IMR-90 (cell line): Measurements from ENCODE around the gene LYPD5. TPM values are rescaled to one million over a fixed set of nuclear protein-coding genes. Genes with fewer than 3 reads are reported as not detected.

Experiments used
- ATAC-seq: fragments of 200-7000 bp; cut with Tn5 transposase; 2 replicates; pipeline ENCODE4 v1.9.1; 2020; ENCODE audit warnings: low read depth, mild to moderate bottlenecking, moderate library complexity
- BruUV-seq: library from RNA; stranded (reverse); fragments of 400-500 nt; replicated peaks from 2 replicates; lab custom pipeline; 2021; lab: Mats Ljungman, UMichigan
- CTCF ChIA-PET: fragments of 300-600 bp; formaldehyde crosslinking; extraction: SDS; loops from one replicate; lab custom pipeline; 2021; ENCODE audit warnings: antibody characterized with exemption; lab: Yijun Ruan, JAX
- POLR2A ChIA-PET: fragments of 300-600 bp; sonication (Branson Sonifier 250); formaldehyde crosslinking; loops from one replicate; lab custom pipeline; 2022; ENCODE audit warnings: antibody characterized with exemption; ENCODE audit not compliant: unreplicated experiment; lab: Charles Lee
- DNase-seq: peaks from one replicate; pipeline ENCODE4 v3.0.0; 2013
- H2AFZ ChIP-seq: replicated peaks from 2 replicates; pipeline ENCODE3; 2013; ENCODE audit warnings: low read length, mild to moderate bottlenecking; ENCODE audit not compliant: poor library complexity
- H2AK5ac ChIP-seq: 2 replicates; pipeline ENCODE4 v1.6.1; 2013; ENCODE audit warnings: low read depth, low read length, inconsistent platforms
- H2AK9ac ChIP-seq: replicated peaks from 2 replicates; pipeline ENCODE3; 2013; ENCODE audit warnings: mild to moderate bottlenecking, low read depth, low read length, moderate library complexity; ENCODE audit not compliant: poor library complexity
- H2BK120ac ChIP-seq: 2 replicates; pipeline ENCODE4 v1.6.1; 2013; ENCODE audit warnings: low read depth, low read length, inconsistent platforms
- H2BK15ac ChIP-seq: 3 replicates; pipeline ENCODE4 v1.6.1; 2013; ENCODE audit warnings: low read depth, low read length, inconsistent platforms
- H2BK20ac ChIP-seq: 2 replicates; pipeline ENCODE4 v1.6.1; 2013; ENCODE audit warnings: low read depth, mild to moderate bottlenecking, inconsistent platforms, low read length, moderate library complexity
- H2BK5ac ChIP-seq: 2 replicates; pipeline ENCODE4 v1.6.1; 2013; ENCODE audit warnings: mild to moderate bottlenecking, low read depth, low read length, inconsistent platforms; ENCODE audit not compliant: poor library complexity, severe bottlenecking
- H3K14ac ChIP-seq: replicated peaks from 2 replicates; pipeline ENCODE4 v1.6.1; 2013; ENCODE audit warnings: low read depth, low read length, inconsistent platforms
- H3K18ac ChIP-seq: 2 replicates; pipeline ENCODE4 v1.6.1; 2013; ENCODE audit warnings: low read depth, low read length, control low read depth
- H3K23ac ChIP-seq: 2 replicates; pipeline ENCODE4 v1.6.1; 2013; ENCODE audit warnings: low read depth, low read length, inconsistent platforms
- H3K27ac ChIP-seq: 2 replicates; pipeline ENCODE4 v1.5.1; 2013; ENCODE audit warnings: mild to moderate bottlenecking, control low read depth, low read length; ENCODE audit not compliant: insufficient read depth
- H3K27me3 ChIP-seq: 2 replicates; pipeline ENCODE4 v1.6.1; 2013; ENCODE audit warnings: low read length; ENCODE audit not compliant: control insufficient read depth, insufficient read depth
- H3K36me3 ChIP-seq: 2 replicates; pipeline ENCODE4 v1.6.1; 2013; ENCODE audit warnings: low read length, mixed read lengths; ENCODE audit not compliant: control insufficient read depth, insufficient read depth
- H3K4ac ChIP-seq: 2 replicates; pipeline ENCODE4 v1.6.1; 2013; ENCODE audit warnings: low read depth, low read length, inconsistent platforms
- H3K4me1 ChIP-seq: 2 replicates; pipeline ENCODE4 v1.6.1; 2013; ENCODE audit warnings: low read length, mixed read lengths; ENCODE audit not compliant: control insufficient read depth, insufficient read depth
- H3K4me2 ChIP-seq: 2 replicates; pipeline ENCODE4 v1.6.1; 2013; ENCODE audit warnings: low read depth, mild to moderate bottlenecking, control low read depth, low read length, moderate library complexity
- H3K4me3 ChIP-seq: 2 replicates; pipeline ENCODE4 v1.5.1; 2013; ENCODE audit warnings: low read depth, mild to moderate bottlenecking, control low read depth, low read length, moderate library complexity; ENCODE audit not compliant: insufficient read depth
- H3K56ac ChIP-seq: 2 replicates; pipeline ENCODE4 v1.6.1; 2013; ENCODE audit warnings: low read length, inconsistent platforms; ENCODE audit not compliant: insufficient read depth; ENCODE audit errors: extremely low read depth
- H3K79me1 ChIP-seq, 2 experiments: 2 replicates each; pipeline ENCODE4 v1.6.1; 2013; ENCODE audit warnings: low read length in 2 of 2, inconsistent platforms in 1 of 2, low read depth in 1 of 2
- H3K9ac ChIP-seq: 2 replicates; pipeline ENCODE4 v1.6.1; 2013; ENCODE audit warnings: low read depth, low read length, control low read depth
- H3K9me1 ChIP-seq: 2 replicates; pipeline ENCODE4 v1.6.1; 2013; ENCODE audit warnings: low read length, inconsistent platforms; ENCODE audit not compliant: insufficient read depth
- H3K9me3 ChIP-seq: 2 replicates; pipeline ENCODE4 v1.6.1; 2013; ENCODE audit warnings: low read length; ENCODE audit not compliant: control insufficient read depth, insufficient read depth
- H4K20me1 ChIP-seq: 2 replicates; pipeline ENCODE4 v1.6.1; 2013; ENCODE audit warnings: low read length, inconsistent platforms; ENCODE audit not compliant: insufficient read depth
- H4K5ac ChIP-seq: 2 replicates; pipeline ENCODE4 v1.6.1; 2013; ENCODE audit warnings: mild to moderate bottlenecking, low read depth, low read length, control low read depth
- H4K8ac ChIP-seq, 2 experiments: 2 replicates each; pipeline ENCODE4 v1.6.1; 2013; ENCODE audit warnings: low read depth in 2 of 2, low read length in 2 of 2, control low read depth in 1 of 2, inconsistent platforms in 1 of 2
- H4K91ac ChIP-seq: 2 replicates; pipeline ENCODE4 v1.6.1; 2013; ENCODE audit warnings: low read depth, low read length, inconsistent platforms; ENCODE audit not compliant: insufficient read depth
- MAFK ChIP-seq: IDR thresholded peaks from 2 replicates; pipeline ENCODE4 v1.6.1; 2012; ENCODE audit warnings: low read depth, low read length, improper control_type of control experiment
- MAZ ChIP-seq: IDR thresholded peaks from 2 replicates; pipeline ENCODE4 v1.6.1; 2012; ENCODE audit warnings: low read depth, mild to moderate bottlenecking, low read length, improper control_type of control experiment, moderate library complexity, borderline replicate concordance
- NFE2L2 ChIP-seq: fragments of 150-350 bp; IDR thresholded peaks from 2 replicates; pipeline ENCODE4 v1.6.1; 2016; ENCODE audit warnings: low read depth, mild to moderate bottlenecking, low read length
- USF2 ChIP-seq: fragments of 150-350 bp; IDR thresholded peaks from 2 replicates; pipeline ENCODE4 v1.6.1; 2017; ENCODE audit warnings: mild to moderate bottlenecking, antibody characterized with exemption, low read length, low read depth
- WGBS, 2 experiments: methylation state at CpG; one replicate each; pipeline versions ENCODE4 v1.1.5 to v1.1.7; 2013; ENCODE audit warnings: missing lambda C conversion rate in 2 of 2; ENCODE audit not compliant: insufficient read length in 1 of 2; ENCODE audit errors: extremely low coverage in 2 of 2; 5-methylcytosine and 5-hydroxymethylcytosine counted together
- dilution Hi-C: fragments of 300-500 bp; cut with HindIII; formaldehyde crosslinking; loops from one replicate; pipeline ENCODE4 v1.14.3; 2018; ENCODE audit warnings: low sequenced_read_pairs; ENCODE audit not compliant: unreplicated experiment
- in situ Hi-C: fragments of 300-500 bp; cut with MboI; formaldehyde crosslinking; loops from 3 replicates; pipeline ENCODE4 v1.14.3; 2019; ENCODE audit warnings: low sequenced_read_pairs, inconsistent platforms, mixed read lengths
- intact Hi-C: fragments of 100-400 bp; cut with micrococcal nuclease; formaldehyde crosslinking; loops from 2 replicates; pipeline ENCODE4 v1.10.0; 2022
- polyA plus RNA-seq, 3 experiments: library from polyadenylated mRNA; depleted of rRNA; stranded (reverse); fragments of >200 nt; gene quantifications; 2 replicates each; pipeline ENCODE4 v1.2.3, GENCODE V29; 2012; ENCODE audit warnings: low replicate concordance in 1 of 3
- total RNA-seq: library from RNA; depleted of rRNA; stranded (reverse); fragments of >200 nt; gene quantifications from 2 replicates; pipeline ENCODE4 v1.2.3, GENCODE V29; 2012

LYPD5 gene
- total and polyA plus RNA-seq, 2 of the 4 experiments (the other 2 are of a cell fraction), result 0.31 to 0.36 TPM

- TF ChIP-seq USF2, result no peak
- TF ChIP-seq MAZ, result no peak
- TF ChIP-seq MAFK, result no peak
Observed at GRCh38 chr19:43773725-43774102, 28.5 kb downstream of the LYPD5 start (continued).

GRCh38 chr19:43769256-43769655, 33.0 kb downstream of the LYPD5 start:
- H3K9me3 ChIP-seq, result no peaks in the 10 kb centered on the region
- no peak overlapping the region for H3K27ac ChIP-seq
- H2BK120ac ChIP-seq, result no peak overlapping the region
- H3K4ac ChIP-seq, result no peak overlapping the region; the same call in 1 of the 2 replicates
- no peak overlapping the region for H2BK20ac ChIP-seq
- no peak overlapping the region for H2AK5ac ChIP-seq
- H3K23ac ChIP-seq, result no peak overlapping the region
- peaks cover 8% of the 10 kb centered on the region for H3K4me1 ChIP-seq
- no peak overlapping the region for H3K9ac ChIP-seq
- no peak overlapping the region for H2AK9ac ChIP-seq
- no peak overlapping the region for H3K14ac ChIP-seq
- in situ Hi-C loops (no loop called here), dilution Hi-C loops (no loop called here), intact Hi-C loops (no loop called here)
- no peak for DNase-seq
- no peak for TF ChIP-seq NFE2L2
- ChIA-PET CTCF (no interaction called here), POLR2A (no interaction called here)
- H3K9me1 ChIP-seq, result peaks cover 17% of the 10 kb centered on the region; the same call in 1 of the 2 replicates
- H4K20me1 ChIP-seq, result no peaks in the 10 kb centered on the region; the same call in 1 of the 2 replicates
- H3K36me3 ChIP-seq, result no peaks in the 10 kb centered on the region
- H2BK5ac ChIP-seq, result no peak overlapping the region
- no peak overlapping the region for H2BK15ac ChIP-seq
- no peak overlapping the region for H3K4me2 ChIP-seq
- no peak overlapping the region for H3K56ac ChIP-seq
- BruUV-seq, result no TSS peak
- H3K4me3 ChIP-seq, result no peak overlapping the region
- peaks cover 8% of the 10 kb centered on the region for H3K27me3 ChIP-seq
- no peak overlapping the region for H4K8ac ChIP-seq
- H3K79me1 ChIP-seq, result peaks cover 0 to 3% of the 10 kb centered on the region in 2 experiments; a peak in 1 of 4 replicates
- H4K91ac ChIP-seq, result no peak overlapping the region
- no peak overlapping the region for H3K18ac ChIP-seq
- H4K5ac ChIP-seq, result no peak overlapping the region
- ATAC-seq, result no peak
- WGBS, 2 experiments, result 90% methylated on average over 9 of the region's 14 CpGs; no CpG with 5 or more reads in 1 of the 2 experiments
- H2AFZ ChIP-seq, result no peak overlapping the region
